ENCODE measurements around the gene AHCYL2. TPM values are rescaled to one million over a fixed set of nuclear protein-coding genes. Genes with fewer than 3 reads are reported as not detected.
A peak's percentile ranks its signal among the peaks of the same experiment; 100 is the strongest.

AHCYL2 gene
- total and polyA plus RNA-seq, 2 donors (not counting 1 experiment from before 2014, with no cell fraction given) = 8.8 to 26.2 TPM

GRCh38 chr7:129376076-129376777 is 151.4 kb downstream of the AHCYL2 start:
- no peaks in the 10 kb centered on the region for H3K4me1 ChIP-seq (ENCODE audit: control insufficient read depth in 2 of 2, insufficient read depth in 2 of 2, low read length in 2 of 2)
- intact Hi-C loops (cut with micrococcal nuclease) = loop anchor here (1.0 kb wide), 1 partner anchor 9 kb away; no protein-coding TSS in a partner anchor
- no peaks in the 10 kb centered on the region for H3K9me3 ChIP-seq (ENCODE audit: control extremely low read depth in 1 of 3, control insufficient read depth in 2 of 3, insufficient read depth in 1 of 3, low read length in 2 of 3)
- H3K9ac ChIP-seq (ENCODE audit: low read length) = no peak overlapping the region
- Mint-ChIP-seq H3K27ac (no peak overlapping the region), H3K4me1 (peaks cover 4% of the 10 kb centered on the region), H3K9me3 (ENCODE audit: insufficient read depth) (no peaks in the 10 kb centered on the region), H3K4me3 (no peak overlapping the region), H3K27me3 (no peaks in the 10 kb centered on the region)
- no peak overlapping the region for H3K4me3 ChIP-seq (ENCODE audit: control extremely low read depth in 1 of 5, extremely low read depth in 1 of 5, insufficient read depth in 1 of 5, low read depth in 2 of 5, low read length in 4 of 5)
- H2AFZ ChIP-seq (ENCODE audit: insufficient read depth, low read depth, low read length, poor library complexity, severe bottlenecking) = no peak overlapping the region
- ChIA-PET POLR2A (no interaction called here), CTCF (interaction anchor here (0.6 to 6.6 kb wide), 25 partner anchors 9 to 449 kb away, joined by 3 to 118 read pairs (median 3); partner anchors contain the start of gene AHCYL2)
- peak; percentile 56 for ATAC-seq (ENCODE audit: low read depth)
- H3K27ac ChIP-seq (ENCODE audit: low read length in 2 of 2) = no peak overlapping the region
- no peaks in the 10 kb centered on the region for H3K79me2 ChIP-seq (ENCODE audit: control insufficient read depth, insufficient read depth, low read length)
- no peak overlapping the region for H3K4me2 ChIP-seq (replicated peaks; ENCODE audit: low read depth, low read length, poor library complexity, severe bottlenecking)
- peak; percentile 59 for DNase-seq
- WGBS (ENCODE audit: insufficient coverage) = 83% methylated on average over 1 of the region's 6 CpGs
- no peaks in the 10 kb centered on the region for H3K27me3 ChIP-seq (replicated peaks in 1 of 4; ENCODE audit: control extremely low read depth in 1 of 4, control insufficient read depth in 3 of 4, insufficient read depth in 4 of 4, low read length in 3 of 4)
- H3K36me3 ChIP-seq (replicated peaks in 1 of 2; ENCODE audit: control extremely low read depth in 1 of 2, control insufficient read depth in 1 of 2, extremely low read depth in 1 of 2, insufficient read depth in 2 of 2, low read length in 1 of 2) = no peaks in the 10 kb centered on the region
- TF ChIP-seq, protein P1, sequence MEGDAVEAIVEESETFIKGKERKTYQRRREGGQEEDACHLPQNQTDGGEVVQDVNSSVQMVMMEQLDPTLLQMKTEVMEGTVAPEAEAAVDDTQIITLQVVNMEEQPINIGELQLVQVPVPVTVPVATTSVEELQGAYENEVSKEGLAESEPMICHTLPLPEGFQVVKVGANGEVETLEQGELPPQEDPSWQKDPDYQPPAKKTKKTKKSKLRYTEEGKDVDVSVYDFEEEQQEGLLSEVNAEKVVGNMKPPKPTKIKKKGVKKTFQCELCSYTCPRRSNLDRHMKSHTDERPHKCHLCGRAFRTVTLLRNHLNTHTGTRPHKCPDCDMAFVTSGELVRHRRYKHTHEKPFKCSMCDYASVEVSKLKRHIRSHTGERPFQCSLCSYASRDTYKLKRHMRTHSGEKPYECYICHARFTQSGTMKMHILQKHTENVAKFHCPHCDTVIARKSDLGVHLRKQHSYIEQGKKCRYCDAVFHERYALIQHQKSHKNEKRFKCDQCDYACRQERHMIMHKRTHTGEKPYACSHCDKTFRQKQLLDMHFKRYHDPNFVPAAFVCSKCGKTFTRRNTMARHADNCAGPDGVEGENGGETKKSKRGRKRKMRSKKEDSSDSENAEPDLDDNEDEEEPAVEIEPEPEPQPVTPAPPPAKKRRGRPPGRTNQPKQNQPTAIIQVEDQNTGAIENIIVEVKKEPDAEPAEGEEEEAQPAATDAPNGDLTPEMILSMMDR (IDR thresholded peaks at IDR 0.05) = peak; percentile 78
- TF ChIP-seq EZH2 (IDR thresholded peaks at IDR 0.05; ENCODE audit: borderline replicate concordance, insufficient read depth, low read depth, low read length, poor library complexity, severe bottlenecking) = no peak
- no peaks in the 10 kb centered on the region for H4K20me1 ChIP-seq (ENCODE audit: control insufficient read depth, insufficient read depth, low read length, poor library complexity, severe bottlenecking)

Measured in B cell (primary cell).